Body of pancreas (tissue), 4 donors: ENCODE results near the gene SORCS2. TPM values are rescaled to one million over a fixed set of nuclear protein-coding genes. Genes with fewer than 3 reads are reported as not detected.

Source experiments
- ATAC-seq: fragments of 150-250 bp; one replicate; pipeline ENCODE4 v1.9.1; 2016
- DNase-seq, 4 donors: peaks; one replicate each; pipeline ENCODE4 v3.0.0-alpha.2; 2019
- H3K27ac ChIP-seq, 4 donors: fragments of 200-600 bp; sonication (generic); 1 replicate in 3 of 4; 2 replicates in 1 of 4; pipeline versions ENCODE4 v1.5.1 to v1.6.1; 2016 to 2019; ENCODE audit warnings: mild to moderate bottlenecking in 1 of 4, mixed read lengths in 1 of 4, moderate library complexity in 1 of 4
- H3K27me3 ChIP-seq, 2 donors: fragments of 200-600 bp; sonication (generic); one replicate each; pipeline ENCODE4 v1.6.0; 2016; ENCODE audit warnings: mild to moderate bottlenecking in 1 of 2
- H3K36me3 ChIP-seq, 2 donors: fragments of 200-600 bp; sonication (generic); replicated peaks in 1 of 2; 2 replicates each; pipeline ENCODE4 v1.5.1; 2016; ENCODE audit warnings: low read depth in 2 of 2; ENCODE audit not compliant: insufficient read depth in 1 of 2
- H3K4me1 ChIP-seq: fragments of 200-600 bp; sonication (generic); one replicate; pipeline ENCODE4 v1.6.0; 2016
- H3K4me3 ChIP-seq, 2 donors: fragments of 200-600 bp; sonication (generic); 1 replicate in 1 of 2; 2 replicates in 1 of 2; pipeline ENCODE4 v1.5.1; 2016 to 2019
- H3K9me3 ChIP-seq, 3 donors: fragments of 200-600 bp; sonication (generic); 1 replicate in 2 of 3; 2 replicates in 1 of 3; pipeline ENCODE4 v1.5.1; 2016
- CTCF ChIP-seq, 7 experiments: fragments of 450-650 bp in 4 of 7; fragments of 200-600 bp in 3 of 7; sonication (generic) in 3 of 7; IDR thresholded peaks; one replicate each; pipeline ENCODE4 v1.5.1; 2016 to 2019; ENCODE audit warnings: antibody characterized with exemption in 7 of 7
- POLR2A ChIP-seq, 3 donors: fragments of 450-650 bp; IDR thresholded peaks; one replicate each; pipeline ENCODE4 v1.6.1; 2016; ENCODE audit warnings: antibody characterized with exemption in 3 of 3, mild to moderate bottlenecking in 2 of 3
- WGBS, 2 donors: methylation state at CpG; one replicate each; pipeline ENCODE4 v1.1.5; 2017; 5-methylcytosine and 5-hydroxymethylcytosine counted together
- intact Hi-C: fragments of 100-400 bp; cut with DNase I; formaldehyde crosslinking; loops from one replicate; pipeline ENCODE4 v1.15.1; 2023
- total RNA-seq, 2 donors: library from RNA; depleted of rRNA; stranded (reverse); fragments of >200 nt; gene quantifications; one replicate each; pipeline ENCODE4 v1.1.0, GENCODE V29; 2016

SORCS2 gene
- total RNA-seq, 2 donors from 2014 or later, result 0.26 to 0.33 TPM

DNA sequence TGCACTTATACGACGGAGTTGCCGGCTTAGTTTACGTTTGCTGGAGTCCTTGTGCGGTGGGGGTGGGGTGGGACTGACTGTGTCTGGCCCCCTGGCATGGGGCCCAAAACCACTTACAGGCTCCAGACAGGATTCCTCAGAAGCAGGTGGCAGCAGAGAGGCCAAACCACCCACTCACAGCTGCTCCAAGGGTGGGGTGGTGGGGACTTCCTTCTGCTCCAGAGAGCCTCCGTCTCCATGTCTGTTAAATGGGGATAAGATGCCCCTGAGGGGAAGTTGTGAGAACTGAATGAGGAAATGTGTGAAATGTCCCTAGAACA, 205.7 kb downstream of the SORCS2 start:
- intact Hi-C loops, result no loop called here
- ATAC-seq (peak; percentile 21), DNase-seq (peak; percentile 29 to 78 (median 74))
- no peak overlapping the region for H3K27ac ChIP-seq
- TF ChIP-seq CTCF (IDR thresholded peaks at IDR 0.05) (peak in 2 of 7 experiments; percentile 13 to 18), POLR2A (IDR thresholded peaks at IDR 0.05) (no peak)
- peaks cover 6% of the 10 kb centered on the region for H3K4me1 ChIP-seq
- H3K9me3 ChIP-seq, result no peaks in the 10 kb centered on the region
- WGBS, 2 donors, result 3 to 5% methylated on average over 5 to 6 of the region's 6 CpGs
- no peaks in the 10 kb centered on the region for H3K36me3 ChIP-seq
- H3K4me3 ChIP-seq, result no peak overlapping the region
- no peaks in the 10 kb centered on the region for H3K27me3 ChIP-seq

- Histone ChIP-seq H3K4me3 (no peak overlapping the region), H3K4me1 (peaks cover 6% of the 10 kb centered on the region), H3K27ac (no peak overlapping the region), H3K27me3 (no peaks in the 10 kb centered on the region), H3K36me3 (no peaks in the 10 kb centered on the region), H3K9me3 (no peaks in the 10 kb centered on the region)
- no peak for DNase-seq
- intact Hi-C loops, result no loop called here
- WGBS, 2 donors, result 51% methylated on average over 8 of the region's 8 CpGs
- no peak for ATAC-seq
- TF ChIP-seq POLR2A (IDR thresholded peaks at IDR 0.05) (no peak), CTCF (IDR thresholded peaks at IDR 0.05) (no peak)
These were observed 206.6 kb downstream of the SORCS2 start for GRCh38 chr4:7398788-7399439.

GRCh38 chr4:7399440-7400234, 207.3 kb downstream of the SORCS2 start:
- Histone ChIP-seq H3K27ac (no peak overlapping the region), H3K27me3 (no peaks in the 10 kb centered on the region), H3K9me3 (no peaks in the 10 kb centered on the region), H3K36me3 (no peaks in the 10 kb centered on the region), H3K4me3 (no peak overlapping the region), H3K4me1 (peaks cover 6% of the 10 kb centered on the region)
- DNase-seq (peak in 1 of 4 donors; percentile 3), ATAC-seq (no peak)
- intact Hi-C loops, result no loop called here
- TF ChIP-seq CTCF (IDR thresholded peaks at IDR 0.05), result no peak
- no peak for TF ChIP-seq POLR2A (IDR thresholded peaks at IDR 0.05)
- 71 to 79% methylated on average over 12 to 15 of the region's 16 CpGs for WGBS, 2 donors

- intact Hi-C loops, result no loop called here
- TF ChIP-seq CTCF (IDR thresholded peaks at IDR 0.05) (no peak), POLR2A (IDR thresholded peaks at IDR 0.05) (no peak)
- Histone ChIP-seq H3K27me3 (no peaks in the 10 kb centered on the region), H3K4me3 (no peak overlapping the region), H3K9me3 (no peaks in the 10 kb centered on the region), H3K27ac (no peak overlapping the region), H3K36me3 (no peaks in the 10 kb centered on the region), H3K4me1 (peaks cover 6% of the 10 kb centered on the region)
- ATAC-seq (no peak), DNase-seq (no peak)
- 45 to 50% methylated on average over 2 of the region's 2 CpGs for WGBS, 2 donors
These were observed 208.4 kb downstream of the SORCS2 start for GRCh38 chr4:7400671-7401298.
